Measurements from ENCODE around the gene PCDHGA9. TPM values are rescaled to one million over a fixed set of nuclear protein-coding genes. Genes with fewer than 3 reads are reported as not detected.

The PCDHGA9 gene
- total RNA-seq, 1 donor from 2014 or later: 4.2 TPM

Other genes with a start within 250 kb of the PCDHGA9 start
- 1.1 TPM for gene PCDHB7, start 230.1 kb upstream of the PCDHGA9 start, total RNA-seq
- 0.49 TPM for gene PCDHB8, start 225.0 kb upstream of the PCDHGA9 start, total RNA-seq
- 2.5 TPM for gene PCDHB16, start 220.4 kb upstream of the PCDHGA9 start, total RNA-seq
- 0.89 TPM for gene PCDHB9, start 215.6 kb upstream of the PCDHGA9 start, total RNA-seq
- gene PCDHB10, start 210.4 kb upstream of the PCDHGA9 start, total RNA-seq: 1.8 TPM
- gene PCDHB11, start 203.2 kb upstream of the PCDHGA9 start, total RNA-seq: 3.5 TPM
- gene PCDHB12, start 194.1 kb upstream of the PCDHGA9 start, total RNA-seq: 2.2 TPM
- gene PCDHB13, start 188.9 kb upstream of the PCDHGA9 start, total RNA-seq: 2.9 TPM
- 3.8 TPM for gene PCDHB14, start 179.4 kb upstream of the PCDHGA9 start, total RNA-seq
- 3.6 TPM for gene PCDHB15, start 157.4 kb upstream of the PCDHGA9 start, total RNA-seq
- gene SLC25A2, start 98.7 kb upstream of the PCDHGA9 start, total RNA-seq: 1.4 TPM
- 88.8 TPM for gene TAF7, start 82.0 kb upstream of the PCDHGA9 start, total RNA-seq
- 0.39 TPM for gene PCDHGA1, start 72.3 kb upstream of the PCDHGA9 start, total RNA-seq
- 3.6 TPM for gene PCDHGA2, start 64.0 kb upstream of the PCDHGA9 start, total RNA-seq
- gene PCDHGA3, start 58.9 kb upstream of the PCDHGA9 start, total RNA-seq: 1.6 TPM
- 2.6 TPM for gene PCDHGB1, start 52.7 kb upstream of the PCDHGA9 start, total RNA-seq
- gene PCDHGA4, start 47.8 kb upstream of the PCDHGA9 start, total RNA-seq: 2.9 TPM
- 3.3 TPM for gene PCDHGB2, start 42.8 kb upstream of the PCDHGA9 start, total RNA-seq
- gene PCDHGA5, start 38.6 kb upstream of the PCDHGA9 start, total RNA-seq: 3.6 TPM
- 4.3 TPM for gene PCDHGB3, start 32.5 kb upstream of the PCDHGA9 start, total RNA-seq
- gene PCDHGA6, start 28.9 kb upstream of the PCDHGA9 start, total RNA-seq: 3.6 TPM
- 3.5 TPM for gene PCDHGA7, start 20.0 kb upstream of the PCDHGA9 start, total RNA-seq
- gene PCDHGB4, start 15.1 kb upstream of the PCDHGA9 start, total RNA-seq: 6.1 TPM
- gene PCDHGA8, start 10.1 kb upstream of the PCDHGA9 start, total RNA-seq: 3.3 TPM
- gene PCDHGB5, start 4.8 kb upstream of the PCDHGA9 start, total RNA-seq: 8.0 TPM
- gene PCDHGB6, start 5.2 kb downstream of the PCDHGA9 start, total RNA-seq: 5.6 TPM
- 4.9 TPM for gene PCDHGA10, start 10.2 kb downstream of the PCDHGA9 start, total RNA-seq
- 7.6 TPM for gene PCDHGB7, start 14.9 kb downstream of the PCDHGA9 start, total RNA-seq
- 6.1 TPM for gene PCDHGA11, start 18.3 kb downstream of the PCDHGA9 start, total RNA-seq
- gene PCDHGA12, start 27.7 kb downstream of the PCDHGA9 start, total RNA-seq: 3.9 TPM
- 36.7 TPM for gene PCDHGC3, start 73.2 kb downstream of the PCDHGA9 start, total RNA-seq
- gene PCDHGC4, start 82.3 kb downstream of the PCDHGA9 start, total RNA-seq: 5.3 TPM
- 2.9 TPM for gene PCDHGC5, start 86.3 kb downstream of the PCDHGA9 start, total RNA-seq
- gene DIAPH1, start 216.2 kb downstream of the PCDHGA9 start, total RNA-seq: 23.3 TPM
- gene HDAC3, start 234.1 kb downstream of the PCDHGA9 start, total RNA-seq: 60.5 TPM
- gene RELL2, start 234.2 kb downstream of the PCDHGA9 start, total RNA-seq: 1.1 TPM
- gene FCHSD1, start 248.6 kb downstream of the PCDHGA9 start, total RNA-seq: 22.4 TPM